NCI-H1048 (cell line): Measurements from ENCODE around the gene PLEK.
"Not testable (repeated sequence)": the region's sequence is repeated elsewhere in the genome, so short reads cannot be mapped to it uniquely, and the experiment has no call there.

Source experiments
- DNase-seq: peaks from one replicate; lab custom pipeline; 2025; lab: John Stamatoyannopoulos, UW

Gene PLEK

GRCh38 chr2:68417926-68418325, 52.8 kb downstream of the PLEK start:
- no peak for DNase-seq

- DNase-seq: no peak
These were observed 53.3 kb downstream of the PLEK start for GRCh38 chr2:68418419-68418818.

GRCh38 chr2:68418855-68419254, 53.8 kb downstream of the PLEK start:
- no peak for DNase-seq

DNA sequence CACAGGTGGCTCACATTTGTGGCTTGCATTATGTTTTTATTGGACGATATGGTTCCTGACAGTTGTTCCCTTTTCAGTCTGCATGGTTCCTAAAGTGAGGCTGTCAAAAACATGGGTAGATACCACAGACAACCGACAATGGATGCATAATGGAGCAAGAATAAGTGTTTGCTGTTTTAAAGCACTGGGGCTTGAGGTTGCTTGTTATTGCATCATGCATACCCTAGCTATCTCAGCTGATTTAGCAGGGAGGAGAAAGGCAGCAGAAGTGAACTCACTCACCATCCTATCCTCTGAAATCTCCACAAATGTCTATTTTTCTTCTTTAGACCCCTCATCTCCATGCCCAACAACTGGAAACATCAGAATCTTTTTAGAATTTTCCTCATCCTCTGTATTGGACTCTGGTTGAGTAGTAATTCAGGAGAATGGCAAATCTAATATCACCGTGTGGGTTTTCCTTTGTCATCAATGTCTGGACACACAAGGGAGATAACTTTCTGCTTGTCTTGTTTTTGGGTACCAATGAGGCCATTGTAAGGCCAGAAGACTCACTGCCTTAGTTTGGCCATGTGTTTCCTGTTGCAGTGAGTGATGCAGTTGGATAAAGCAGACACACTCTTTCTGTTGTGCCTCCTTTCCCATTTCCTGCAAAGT, 55.3 kb downstream of the PLEK start:
- no peak for DNase-seq

DNA sequence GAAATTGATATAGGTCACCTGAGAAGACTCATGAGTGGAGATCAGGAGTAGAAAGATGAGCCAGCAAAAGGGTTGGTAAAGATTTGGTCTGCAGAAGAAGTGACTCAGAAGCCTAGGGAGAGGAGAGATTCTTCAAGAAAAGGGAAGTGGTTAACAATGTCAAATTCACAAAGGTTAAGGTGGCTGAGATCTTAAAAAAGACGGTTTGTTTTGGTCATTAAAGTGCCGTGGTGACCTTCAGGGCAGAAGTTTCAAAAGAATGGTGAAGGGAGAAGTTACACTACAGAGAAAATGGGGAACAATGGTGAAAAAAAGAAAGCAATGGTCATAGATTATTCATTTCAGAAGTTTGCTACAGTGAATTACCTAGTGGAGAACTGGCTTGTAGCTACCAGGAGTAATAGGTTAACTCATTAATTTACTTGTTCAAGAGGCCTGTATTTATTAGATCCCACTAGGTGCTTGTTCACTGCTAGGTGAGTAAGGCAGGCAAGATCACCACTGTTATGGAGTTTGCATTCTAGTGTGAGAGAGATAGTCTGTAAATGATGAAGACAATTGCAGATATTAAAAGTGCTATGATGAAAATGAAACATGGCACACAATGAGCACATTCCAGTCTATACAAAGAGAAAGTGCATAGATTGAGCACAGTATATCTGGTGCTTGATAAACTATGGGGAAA, 59.0 kb downstream of the PLEK start:
- no peak for DNase-seq

GRCh38 chr2:68425503-68425902, 60.4 kb downstream of the PLEK start:
- no peak for DNase-seq

DNA sequence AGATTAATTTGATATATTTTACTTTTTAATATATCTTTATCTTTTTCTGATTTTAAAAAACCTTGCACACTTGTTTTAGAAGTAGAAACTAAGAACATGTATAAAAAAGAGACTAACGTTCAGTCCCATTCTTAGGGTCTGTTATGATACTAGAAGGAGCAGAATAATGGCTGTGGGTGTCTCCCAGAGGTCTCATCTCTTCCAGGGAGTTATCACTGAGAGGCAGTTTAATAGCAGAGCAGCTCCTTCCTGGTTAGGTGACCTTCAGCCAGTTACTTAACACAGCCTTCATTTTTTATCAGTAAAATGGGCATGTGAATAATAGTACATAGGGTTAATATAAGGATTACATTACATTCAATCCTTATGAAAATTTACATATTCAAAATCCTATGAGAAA, 61.4 kb downstream of the PLEK start:
- DNase-seq: no peak

DNA sequence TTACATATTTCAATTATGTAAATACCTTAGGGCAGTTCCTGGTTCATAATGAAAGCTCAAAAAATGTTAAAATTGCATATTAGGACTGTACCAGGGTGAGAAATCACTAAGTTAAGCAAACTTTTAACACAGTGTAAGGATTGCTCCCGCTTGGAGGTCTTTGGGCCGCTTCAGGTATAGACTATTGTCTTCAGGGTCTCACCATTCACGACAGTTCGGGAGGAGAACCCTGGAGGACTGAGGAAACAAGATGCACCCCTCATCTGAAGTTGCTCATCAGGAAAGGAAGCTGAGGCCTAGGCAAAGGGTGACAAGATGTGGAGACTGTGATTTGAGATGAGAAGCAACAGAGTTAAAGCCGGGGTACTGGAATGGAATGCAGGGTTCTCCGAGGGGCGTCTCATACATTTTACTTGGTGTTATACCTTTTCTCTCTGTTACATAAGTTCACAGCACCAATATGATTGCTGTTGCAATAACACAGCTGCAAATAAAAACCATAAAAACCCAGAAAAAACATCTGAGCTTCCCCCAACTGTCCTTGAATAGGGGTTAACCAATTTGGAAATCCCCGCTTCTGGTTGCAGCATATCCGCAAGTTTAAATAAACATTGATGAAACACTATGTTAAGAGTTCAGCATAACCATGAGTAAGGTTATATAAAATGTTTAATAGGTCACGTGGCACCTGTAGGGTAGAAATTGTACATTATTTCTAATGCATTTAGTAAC, 61.9 kb downstream of the PLEK start:
- DNase-seq: no peak

DNA sequence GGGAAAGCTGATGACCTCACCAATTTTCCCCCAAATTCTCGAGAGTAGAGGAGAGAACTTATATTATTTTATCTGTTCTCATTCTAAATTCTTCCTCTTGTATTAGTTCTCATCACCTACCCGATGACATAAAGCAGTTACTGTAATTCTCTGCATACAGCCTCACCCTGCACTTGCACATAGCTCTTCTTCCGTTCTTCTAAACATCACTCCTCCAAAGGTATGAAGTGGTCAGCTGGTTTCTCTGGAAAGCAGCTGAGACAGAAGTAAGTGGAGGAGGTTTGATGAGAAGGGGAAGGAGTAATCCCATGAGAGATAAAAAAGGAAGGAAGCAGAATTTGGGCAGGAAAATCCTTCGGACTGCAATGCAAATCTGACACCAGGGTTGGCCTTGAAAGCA, 63.0 kb downstream of the PLEK start:
- DNase-seq: no peak

- no peak for DNase-seq
These were observed 63.7 kb downstream of the PLEK start for GRCh38 chr2:68428746-68429145.

- DNase-seq: no peak
These were observed 64.3 kb downstream of the PLEK start for GRCh38 chr2:68429311-68429826.

DNA sequence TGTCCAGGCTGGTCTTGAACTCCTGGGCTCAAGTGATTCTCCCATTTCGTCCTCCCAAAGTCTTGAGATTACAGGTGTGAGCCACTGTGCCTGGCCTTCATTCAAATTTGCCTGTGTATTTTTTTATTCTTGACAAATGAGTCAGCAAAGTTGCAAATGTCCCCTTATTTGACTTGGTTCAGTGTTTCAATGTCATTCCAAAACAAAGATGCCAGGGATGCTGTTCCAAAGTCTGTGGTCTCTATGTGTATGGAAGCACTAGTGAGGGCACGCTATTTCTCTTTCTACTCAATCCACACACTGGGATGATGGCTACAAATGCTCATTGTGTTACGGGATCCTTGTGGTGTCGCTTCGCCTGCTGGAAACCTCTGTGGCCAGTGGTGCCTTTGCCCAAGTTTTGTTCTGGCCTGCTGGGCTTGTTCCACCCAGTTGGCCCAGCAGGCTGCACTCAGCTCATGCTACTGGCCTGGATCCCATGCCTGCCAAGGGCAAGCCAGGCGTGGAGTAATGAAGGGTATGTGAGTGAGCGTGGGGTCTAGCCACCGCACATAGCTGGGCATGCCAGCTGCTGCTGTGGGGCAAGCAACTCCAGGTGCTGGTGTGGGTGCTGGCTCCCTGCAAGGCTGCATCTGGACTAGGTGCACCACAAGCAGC, 66.4 kb downstream of the PLEK start:
- no peak for DNase-seq

DNA sequence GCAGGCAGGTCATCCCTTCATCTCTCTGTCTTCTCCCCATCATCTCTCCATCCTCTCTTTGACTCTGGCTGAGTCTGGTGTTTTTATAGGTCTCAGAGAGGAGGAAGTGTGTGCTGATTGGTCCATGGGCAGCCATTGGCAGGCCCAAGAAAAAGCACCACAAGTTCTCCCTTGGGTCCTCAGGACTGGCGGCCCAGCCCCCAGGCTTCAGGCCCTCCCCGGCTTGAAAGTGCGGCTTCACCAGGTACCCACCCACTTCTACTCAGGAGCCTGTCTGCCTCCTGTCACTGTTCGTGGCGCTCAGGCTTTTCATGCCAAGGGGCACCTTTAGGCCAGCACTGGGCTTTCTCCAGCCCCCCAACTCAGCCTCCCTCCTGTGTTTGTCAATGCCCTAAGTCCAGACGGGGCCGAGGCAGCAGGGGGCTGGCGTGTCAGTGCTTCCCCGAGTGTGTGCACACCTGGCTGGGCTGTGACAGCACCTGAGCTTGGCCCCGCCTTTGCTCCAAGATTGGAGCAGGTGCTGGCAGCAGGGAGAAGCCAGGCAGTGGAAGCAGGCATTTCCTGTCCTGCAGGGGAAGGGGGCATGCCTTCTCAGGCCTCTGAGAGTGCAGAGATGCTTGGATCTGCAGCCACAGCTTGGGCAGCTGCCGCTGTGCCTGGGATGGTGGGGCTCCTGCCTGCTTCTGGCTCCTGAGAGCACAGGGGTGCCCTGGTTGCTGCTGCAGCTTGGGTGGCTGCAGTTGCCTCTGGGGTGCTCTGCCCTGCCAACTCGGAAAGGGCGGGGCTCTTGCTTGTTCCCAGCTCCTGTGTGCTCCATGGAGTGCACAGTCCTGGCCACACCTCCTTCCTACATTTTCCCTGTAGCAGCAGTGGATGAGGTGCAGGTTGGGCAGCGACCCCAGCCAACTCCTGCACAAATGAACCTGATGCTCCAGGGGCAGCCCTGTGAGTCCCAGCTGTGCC, 67.9 kb downstream of the PLEK start:
- no peak for DNase-seq

GRCh38 chr2:68434981-68435380, 69.9 kb downstream of the PLEK start:
- no peak for DNase-seq

DNA sequence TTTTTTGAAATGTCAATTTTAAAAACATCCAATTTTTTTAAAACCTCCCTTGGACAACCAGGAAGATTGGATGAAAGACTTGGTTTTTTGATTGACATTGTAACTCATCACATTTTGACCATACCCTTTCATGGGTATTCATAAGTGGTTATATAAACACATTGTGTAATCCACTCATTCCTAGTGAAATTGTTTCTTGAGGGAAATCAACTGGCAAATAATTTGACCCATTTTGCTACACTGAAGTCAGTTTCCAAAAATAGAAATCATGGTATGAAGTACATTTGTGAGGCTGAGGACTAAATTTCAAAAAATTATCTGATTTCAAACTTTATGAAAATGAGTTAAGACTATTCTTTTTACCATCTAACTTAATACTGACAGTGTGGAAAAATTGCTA, 70.5 kb downstream of the PLEK start:
- no peak for DNase-seq

DNA sequence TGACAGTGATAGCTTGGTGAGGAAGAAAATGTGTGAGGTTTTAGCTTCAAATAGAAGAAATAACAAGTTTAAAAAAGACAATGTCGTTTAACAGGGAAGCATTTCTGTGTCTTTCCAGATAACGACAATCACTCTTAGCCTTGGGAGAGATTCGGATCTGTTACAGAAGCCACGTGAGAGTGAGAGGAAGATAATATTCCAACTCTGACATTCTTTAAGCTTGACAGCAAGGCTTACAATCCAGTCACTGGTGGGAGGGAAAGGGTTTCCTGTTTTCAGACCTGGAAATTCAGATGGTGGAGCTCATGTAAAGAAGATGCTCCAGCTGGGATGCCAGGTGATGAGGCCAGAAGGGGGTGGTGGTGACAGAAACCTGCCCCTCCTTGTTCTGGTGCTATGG, 71.2 kb downstream of the PLEK start:
- DNase-seq: no peak

GRCh38 chr2:68438455-68439303, 73.6 kb downstream of the PLEK start:
- DNase-seq: no peak

GRCh38 chr2:68441179-68441993, 76.3 kb downstream of the PLEK start:
- DNase-seq: peak; percentile 75

DNA sequence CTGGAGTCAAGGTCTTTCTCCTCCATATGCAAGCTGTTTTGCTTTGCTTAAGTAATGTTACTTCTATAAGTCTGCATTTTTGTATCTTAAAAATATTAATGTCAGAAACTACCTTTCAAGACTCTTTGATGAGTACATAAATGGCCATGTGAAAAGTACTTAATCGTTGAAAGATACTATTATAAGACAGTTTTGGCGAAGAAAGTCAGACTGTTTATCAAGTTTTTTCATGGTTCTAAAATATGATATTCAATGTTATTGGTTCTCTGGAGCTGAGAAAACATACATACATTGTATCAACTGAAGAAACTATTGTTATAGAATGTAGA, 76.9 kb downstream of the PLEK start:
- DNase-seq: no peak

DNA sequence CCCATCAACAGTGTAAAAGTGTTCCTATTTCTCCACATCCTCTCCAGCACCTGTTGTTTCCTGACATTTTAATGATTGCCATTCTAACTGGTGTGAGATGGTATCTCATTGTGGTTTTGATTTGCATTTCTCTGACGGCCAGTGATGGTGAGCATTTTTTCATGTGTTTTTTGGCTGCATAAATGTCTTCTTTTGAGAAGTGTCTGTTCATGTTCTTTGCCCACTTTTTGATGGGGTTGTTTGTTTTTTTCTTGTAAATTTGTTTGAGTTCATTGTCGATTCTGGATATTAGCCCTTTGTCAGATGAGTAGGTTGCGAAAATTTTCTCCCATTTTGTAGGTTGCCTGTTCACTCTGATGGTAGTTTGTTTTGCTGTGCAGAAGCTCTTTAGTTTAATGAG, 81.3 kb downstream of the PLEK start:
- DNase-seq: not testable (repeated sequence)
